Measurements from ENCODE around the gene EIF2AK3.

GRCh38 chr2:88599527-88599926 is 27.7 kb downstream of the EIF2AK3 start:
- TF ChIP-seq CTCF (optimal IDR thresholded peaks at IDR 0.05 in 1 of 3, IDR thresholded peaks at IDR 0.05 in 1 of 3, conservative IDR thresholded peaks at IDR 0.05 in 1 of 3; ENCODE audit: extremely low read depth in 1 of 3, insufficient read depth in 2 of 3, low read length in 3 of 3): no peak
- no peak for TF ChIP-seq EZH2 (IDR thresholded peaks at IDR 0.05; ENCODE audit: low read length)
